Measurements from ENCODE around the gene ARRDC3. TPM values are rescaled to one million over a fixed set of nuclear protein-coding genes. Genes with fewer than 3 reads are reported as not detected.

The ARRDC3 gene
- total RNA-seq, 1 donor from 2014 or later: 109 TPM

DNA sequence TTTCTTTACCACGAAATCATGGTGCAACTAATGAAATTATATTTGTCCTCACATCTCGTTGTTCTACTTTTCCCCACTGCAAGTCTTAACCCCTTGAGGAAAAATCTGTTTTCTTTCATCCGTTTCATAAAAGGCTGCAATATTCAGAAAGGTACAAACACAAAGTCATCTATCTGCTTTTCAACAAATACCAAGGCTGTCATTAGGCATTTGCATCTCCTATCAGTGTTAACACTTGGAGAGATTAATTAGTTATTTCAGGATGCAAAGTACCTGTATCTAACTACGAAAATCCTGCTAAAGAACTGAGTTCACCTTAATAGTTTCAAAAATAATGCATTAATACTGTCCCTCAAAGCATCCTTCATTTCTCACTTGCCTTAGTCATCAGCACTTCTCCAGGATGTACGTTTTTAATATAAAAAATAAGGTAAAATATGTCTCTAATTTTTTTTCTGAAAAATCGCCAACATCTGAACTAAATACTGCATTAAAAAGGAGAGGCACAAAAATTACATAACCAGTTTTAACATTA lies 1.8 kb downstream of the ARRDC3 start:
- TF ChIP-seq, protein P1, sequence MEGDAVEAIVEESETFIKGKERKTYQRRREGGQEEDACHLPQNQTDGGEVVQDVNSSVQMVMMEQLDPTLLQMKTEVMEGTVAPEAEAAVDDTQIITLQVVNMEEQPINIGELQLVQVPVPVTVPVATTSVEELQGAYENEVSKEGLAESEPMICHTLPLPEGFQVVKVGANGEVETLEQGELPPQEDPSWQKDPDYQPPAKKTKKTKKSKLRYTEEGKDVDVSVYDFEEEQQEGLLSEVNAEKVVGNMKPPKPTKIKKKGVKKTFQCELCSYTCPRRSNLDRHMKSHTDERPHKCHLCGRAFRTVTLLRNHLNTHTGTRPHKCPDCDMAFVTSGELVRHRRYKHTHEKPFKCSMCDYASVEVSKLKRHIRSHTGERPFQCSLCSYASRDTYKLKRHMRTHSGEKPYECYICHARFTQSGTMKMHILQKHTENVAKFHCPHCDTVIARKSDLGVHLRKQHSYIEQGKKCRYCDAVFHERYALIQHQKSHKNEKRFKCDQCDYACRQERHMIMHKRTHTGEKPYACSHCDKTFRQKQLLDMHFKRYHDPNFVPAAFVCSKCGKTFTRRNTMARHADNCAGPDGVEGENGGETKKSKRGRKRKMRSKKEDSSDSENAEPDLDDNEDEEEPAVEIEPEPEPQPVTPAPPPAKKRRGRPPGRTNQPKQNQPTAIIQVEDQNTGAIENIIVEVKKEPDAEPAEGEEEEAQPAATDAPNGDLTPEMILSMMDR (IDR thresholded peaks at IDR 0.05; ENCODE audit: partially characterized antibody, unreplicated experiment): no peak
- Mint-ChIP-seq H3K36me3 (ENCODE audit: unreplicated experiment) (no peaks in the 10 kb centered on the region), H3K4me1 (ENCODE audit: low read depth, unreplicated experiment) (peaks cover 7% of the 10 kb centered on the region), H3K27ac (ENCODE audit: unreplicated experiment) (peak overlapping the region; percentile 100), H3K27me3 (ENCODE audit: unreplicated experiment) (peaks cover 27% of the 10 kb centered on the region), H3K4me3 (ENCODE audit: unreplicated experiment) (peak overlapping the region; percentile 100), H3K9me3 (ENCODE audit: unreplicated experiment) (peaks cover 27% of the 10 kb centered on the region)
- DNase-seq: no peak

DNA sequence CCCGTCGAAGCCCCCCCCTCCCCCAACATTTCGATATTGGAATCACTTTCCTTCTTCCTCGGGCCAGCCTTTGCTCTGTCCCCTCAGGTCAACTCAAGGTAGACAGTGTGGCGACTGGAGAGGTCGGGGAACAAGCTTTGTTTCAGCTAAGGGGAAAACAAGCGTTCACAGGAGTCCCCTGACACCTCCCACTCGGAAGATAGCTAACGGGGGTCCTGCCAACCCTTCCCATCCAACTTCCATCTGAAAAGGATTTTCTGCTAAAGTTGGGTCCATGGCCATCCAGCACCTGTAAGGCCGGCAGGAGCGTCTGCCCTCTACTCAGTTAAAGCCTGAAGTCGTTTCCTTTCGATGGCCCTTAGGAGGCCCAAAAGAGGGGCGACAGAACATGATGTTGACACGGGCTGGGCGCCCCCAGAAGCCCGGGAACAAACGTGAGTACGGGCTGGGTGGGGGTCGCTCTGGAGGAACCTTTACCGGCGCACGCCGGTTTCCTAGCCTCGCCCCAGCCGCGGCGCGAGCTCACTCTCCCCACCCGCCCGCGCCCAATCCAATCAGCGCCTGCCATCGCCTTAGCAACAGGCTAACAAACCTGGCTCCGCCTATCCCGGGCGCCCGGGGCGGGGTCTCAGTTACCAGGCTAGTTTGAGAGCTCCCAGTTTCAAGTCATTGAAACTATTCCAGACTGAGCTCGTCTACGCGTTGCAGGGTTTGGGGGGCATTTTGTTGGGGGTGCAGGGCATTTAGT lies 2.5 kb downstream of the ARRDC3 start:
- peak overlapping the region; percentile 100 for H3K27ac Mint-ChIP-seq (ENCODE audit: unreplicated experiment)
- DNase-seq: peak; percentile 99
- no peaks in the 10 kb centered on the region for H3K36me3 Mint-ChIP-seq (ENCODE audit: unreplicated experiment)
- H3K4me3 Mint-ChIP-seq (ENCODE audit: unreplicated experiment): peak overlapping the region; percentile 100
- TF ChIP-seq, protein P1 (IDR thresholded peaks at IDR 0.05; ENCODE audit: partially characterized antibody, unreplicated experiment): no peak
- H3K27me3 Mint-ChIP-seq (ENCODE audit: unreplicated experiment): peaks cover 27% of the 10 kb centered on the region
- peaks cover 27% of the 10 kb centered on the region for H3K9me3 Mint-ChIP-seq (ENCODE audit: unreplicated experiment)
- peaks cover 7% of the 10 kb centered on the region for H3K4me1 Mint-ChIP-seq (ENCODE audit: low read depth, unreplicated experiment)

DNA sequence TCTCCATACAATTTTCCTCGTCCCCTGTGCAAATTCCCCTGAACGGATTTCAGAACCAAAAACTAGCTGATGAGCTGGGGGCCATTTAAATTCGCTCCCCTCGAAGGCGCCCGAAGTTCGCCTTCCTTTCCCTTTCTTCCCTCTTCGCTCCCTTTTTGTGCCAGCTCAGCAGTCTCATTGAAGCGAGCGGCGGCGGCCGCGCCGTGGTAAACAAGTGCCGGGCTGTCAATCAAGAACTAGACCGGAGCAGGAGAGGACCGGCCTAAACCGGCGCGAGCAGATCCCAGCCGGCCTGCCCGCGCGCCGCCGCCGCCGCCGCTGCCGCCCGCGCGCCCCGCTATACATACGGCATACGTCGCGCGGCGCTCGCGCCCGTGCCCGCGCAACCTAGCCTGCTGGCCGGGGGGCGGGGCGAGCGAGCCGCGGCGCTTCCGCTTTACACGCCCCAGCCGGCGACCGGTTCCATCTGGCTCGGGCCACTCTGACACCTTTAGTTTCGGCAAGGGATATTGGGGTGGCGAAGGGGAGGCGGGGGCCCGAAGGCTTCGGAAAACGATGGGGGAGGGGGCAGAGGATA lies 3.1 kb downstream of the ARRDC3 start:
- peak overlapping the region; percentile 100 for H3K27ac Mint-ChIP-seq (ENCODE audit: unreplicated experiment)
- DNase-seq: peak; percentile 97
- H3K36me3 Mint-ChIP-seq (ENCODE audit: unreplicated experiment): no peaks in the 10 kb centered on the region
- peaks cover 27% of the 10 kb centered on the region for H3K27me3 Mint-ChIP-seq (ENCODE audit: unreplicated experiment)
- H3K4me3 Mint-ChIP-seq (ENCODE audit: unreplicated experiment): peak overlapping the region; percentile 100
- TF ChIP-seq, protein P1 (IDR thresholded peaks at IDR 0.05; ENCODE audit: partially characterized antibody, unreplicated experiment): no peak
- peaks cover 7% of the 10 kb centered on the region for H3K4me1 Mint-ChIP-seq (ENCODE audit: low read depth, unreplicated experiment)
- H3K9me3 Mint-ChIP-seq (ENCODE audit: unreplicated experiment): peaks cover 27% of the 10 kb centered on the region

DNA sequence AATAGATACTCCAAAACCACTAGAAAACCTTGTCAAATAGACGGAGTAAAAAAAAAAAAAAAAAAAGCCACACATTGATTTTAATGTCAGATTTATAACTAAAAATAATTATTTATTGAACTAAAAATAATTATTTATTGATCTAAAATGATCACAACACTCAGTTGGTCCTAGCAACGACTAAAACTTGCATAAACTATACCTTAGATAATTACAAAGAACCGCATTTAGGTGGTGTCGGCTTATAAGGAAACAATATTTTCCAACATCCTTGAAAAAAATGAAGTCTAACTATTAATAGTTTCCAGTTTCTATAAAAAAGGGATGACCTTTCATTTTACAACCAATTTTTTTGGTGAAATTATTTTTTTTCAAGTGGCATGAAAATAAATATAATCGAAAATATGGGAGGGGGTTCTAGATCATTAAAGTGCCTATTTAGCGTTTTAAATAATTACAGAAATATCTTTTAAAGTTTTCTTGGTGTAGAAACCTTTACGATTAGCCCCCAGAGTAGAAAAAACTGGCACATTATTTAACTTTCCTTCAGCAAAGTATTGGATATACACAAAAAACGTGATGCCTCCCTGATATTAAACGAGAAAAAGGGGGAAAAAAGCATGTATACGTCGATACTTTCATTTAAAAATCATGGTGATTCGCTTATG lies 3.7 kb downstream of the ARRDC3 start:
- no peak for DNase-seq
- TF ChIP-seq, protein P1 (IDR thresholded peaks at IDR 0.05; ENCODE audit: partially characterized antibody, unreplicated experiment): no peak
- peaks cover 27% of the 10 kb centered on the region for H3K27me3 Mint-ChIP-seq (ENCODE audit: unreplicated experiment)
- peak overlapping the region; percentile 100 for H3K27ac Mint-ChIP-seq (ENCODE audit: unreplicated experiment)
- no peaks in the 10 kb centered on the region for H3K36me3 Mint-ChIP-seq (ENCODE audit: unreplicated experiment)
- H3K4me3 Mint-ChIP-seq (ENCODE audit: unreplicated experiment): peak overlapping the region; percentile 100
- peaks cover 27% of the 10 kb centered on the region for H3K9me3 Mint-ChIP-seq (ENCODE audit: unreplicated experiment)
- peaks cover 5% of the 10 kb centered on the region for H3K4me1 Mint-ChIP-seq (ENCODE audit: low read depth, unreplicated experiment)

Data from glutamatergic neuron (in vitro differentiated cells).